K562 (cell line): ENCODE results near the gene SRCIN1. TPM values are rescaled to one million over a fixed set of nuclear protein-coding genes. Genes with fewer than 3 reads are reported as not detected.

Experiments
- ARID1B ChIP-seq: fragments of 450-650 bp; IDR thresholded peaks from 2 replicates; pipeline ENCODE4 v1.6.1; 2016; ENCODE audit warnings: antibody characterized with exemption, mild to moderate bottlenecking, inconsistent platforms
- BCL6 ChIP-seq: fragments of 250-450 bp; sonication (Bioruptor Pico); IDR thresholded peaks from 2 replicates; pipeline ENCODE4 v1.4.0; 2020
- BCOR ChIP-seq: fragments of 450-650 bp; IDR thresholded peaks from 2 replicates; pipeline ENCODE4 v1.6.1; 2016
- BMI1 ChIP-seq: fragments of 150-350 bp; IDR thresholded peaks from 2 replicates; pipeline ENCODE4 v1.6.1; 2014; ENCODE audit warnings: low read length
- CCNT2 ChIP-seq: IDR thresholded peaks from 2 replicates; pipeline ENCODE4 v1.6.1; 2011; ENCODE audit warnings: borderline replicate concordance, low read depth, mild to moderate bottlenecking, moderate library complexity, mixed read lengths, low read length; ENCODE audit not compliant: insufficient read length; ENCODE audit errors: extremely low read depth
- CHD2 ChIP-seq: IDR thresholded peaks from 2 replicates; pipeline ENCODE4 v1.6.1; 2011; ENCODE audit warnings: low read depth, low read length
- CTBP1 ChIP-seq: fragments of 450-650 bp; IDR thresholded peaks from 2 replicates; pipeline ENCODE4 v1.6.1; 2016; ENCODE audit warnings: borderline replicate concordance
- DLX4 ChIP-seq: fragments of 250-450 bp; sonication (Bioruptor Pico); IDR thresholded peaks from 2 replicates; pipeline ENCODE4 v1.6.1; 2021; ENCODE audit warnings: mild to moderate bottlenecking
- FIP1L1 ChIP-seq: fragments of 200-400 bp; formaldehyde crosslinking; IDR thresholded peaks from 2 replicates; pipeline ENCODE4 v1.6.1; 2018; ENCODE audit warnings: mild to moderate bottlenecking, low read depth, low read length; ENCODE audit not compliant: poor library complexity, severe bottlenecking
- MAZ ChIP-seq, 2 experiments: fragments of 450-650 bp in 1 of 2; sonication (generic) in 1 of 2; formaldehyde crosslinking; IDR thresholded peaks in 1 of 2; conservative IDR thresholded peaks in 1 of 2; 2 replicates each; pipeline versions ENCODE4 v1.4.0 to v1.5.0; 2020; ENCODE audit warnings: mild to moderate bottlenecking in 1 of 2, missing genetic modification reagents in 1 of 2
- MLLT1 ChIP-seq, 2 experiments: fragments of 450-650 bp; IDR thresholded peaks; 2 replicates each; pipeline ENCODE4 v1.6.1; 2016
- MNT ChIP-seq, 2 experiments: fragments of 450-650 bp; conservative IDR thresholded peaks; 2 replicates each; pipeline ENCODE4 v1.6.1; 2017; ENCODE audit warnings: mild to moderate bottlenecking in 2 of 2, moderate library complexity in 2 of 2
- MYBL2 ChIP-seq, 2 experiments: fragments of 450-650 bp in 1 of 2; sonication (generic) in 1 of 2; formaldehyde crosslinking in 1 of 2; IDR thresholded peaks; 2 replicates each; pipeline versions ENCODE4 v1.6.1 to v1.8.1; 2017 to 2022; ENCODE audit warnings: borderline replicate concordance in 1 of 2, inconsistent platforms in 1 of 2, low read depth in 1 of 2, mild to moderate bottlenecking in 1 of 2, missing genetic modification reagents in 1 of 2, moderate library complexity in 1 of 2
- XRCC4 ChIP-seq: IDR thresholded peaks from one replicate; pipeline ENCODE4 v1.6.1; 2011; ENCODE audit not compliant: insufficient read depth, insufficient read length; ENCODE audit errors: extremely low read depth
- ZNF121 ChIP-seq: sonication (generic); formaldehyde crosslinking; conservative IDR thresholded peaks from 2 replicates; pipeline ENCODE4 v1.8.0; 2022; ENCODE audit warnings: missing genetic modification reagents
- ZNF274 ChIP-seq: IDR thresholded peaks from 2 replicates; pipeline ENCODE4 v1.6.1; 2011; ENCODE audit warnings: low read depth, mild to moderate bottlenecking, low read length, moderate library complexity, borderline replicate concordance
- ZNF644 ChIP-seq: fragments of 200-800 bp; sonication (Bioruptor generic); IDR thresholded peaks from 2 replicates; pipeline ENCODE4 v1.6.1; 2016; ENCODE audit warnings: low read depth, missing genetic modification characterization, missing compliant biosample characterization
- polyA plus RNA-seq, 8 experiments: library from polyadenylated mRNA; depleted of rRNA in 4 of 8; stranded (reverse) in 5 of 8; unstranded in 3 of 8; fragments of >200 nt; fragmentation: Nextera tagmentation in 2 of 8; fragmentation: Illumina TruSeq in 1 of 8; extraction: Ambion mirVana in 2 of 8; extraction: Trizol in 1 of 8; gene quantifications; 2 replicates each; pipeline versions ENCODE4 v1.2.1 to v1.2.3, GENCODE V29; 2011 to 2014; ENCODE audit warnings: inconsistent platforms in 1 of 8, missing spikeins in 1 of 8
- total RNA-seq, 7 experiments: library from RNA; depleted of rRNA in 6 of 7; stranded (reverse); fragments of >200 nt in 6 of 7; fragmentation: Illumina TruSeq in 2 of 7; extraction: Trizol in 2 of 7; gene quantifications; 2 replicates each; pipeline versions ENCODE4 v1.2.1 to v1.2.3, GENCODE V29; 2011 to 2021; ENCODE audit warnings: low replicate concordance in 1 of 7
- TF ChIP-seq, protein P1 (sequence below): fragments of 250-450 bp; sonication (Bioruptor Pico); IDR thresholded peaks from 2 replicates; pipeline ENCODE4 v1.8.0; 2021; ENCODE audit warnings: mild to moderate bottlenecking, moderate library complexity
- TF ChIP-seq, protein P2 (sequence below): sonication (generic); formaldehyde crosslinking; IDR thresholded peaks from 2 replicates; pipeline ENCODE4 v1.8.0; 2022; ENCODE audit warnings: mild to moderate bottlenecking, missing genetic modification reagents

The SRCIN1 gene
- total and polyA plus RNA-seq, 9 of the 15 experiments (the other 6 are each of a cell fraction or from before 2014, with no cell fraction given), result 0.09 to 0.33 (median 0.13) TPM; not detected in 6

DNA sequence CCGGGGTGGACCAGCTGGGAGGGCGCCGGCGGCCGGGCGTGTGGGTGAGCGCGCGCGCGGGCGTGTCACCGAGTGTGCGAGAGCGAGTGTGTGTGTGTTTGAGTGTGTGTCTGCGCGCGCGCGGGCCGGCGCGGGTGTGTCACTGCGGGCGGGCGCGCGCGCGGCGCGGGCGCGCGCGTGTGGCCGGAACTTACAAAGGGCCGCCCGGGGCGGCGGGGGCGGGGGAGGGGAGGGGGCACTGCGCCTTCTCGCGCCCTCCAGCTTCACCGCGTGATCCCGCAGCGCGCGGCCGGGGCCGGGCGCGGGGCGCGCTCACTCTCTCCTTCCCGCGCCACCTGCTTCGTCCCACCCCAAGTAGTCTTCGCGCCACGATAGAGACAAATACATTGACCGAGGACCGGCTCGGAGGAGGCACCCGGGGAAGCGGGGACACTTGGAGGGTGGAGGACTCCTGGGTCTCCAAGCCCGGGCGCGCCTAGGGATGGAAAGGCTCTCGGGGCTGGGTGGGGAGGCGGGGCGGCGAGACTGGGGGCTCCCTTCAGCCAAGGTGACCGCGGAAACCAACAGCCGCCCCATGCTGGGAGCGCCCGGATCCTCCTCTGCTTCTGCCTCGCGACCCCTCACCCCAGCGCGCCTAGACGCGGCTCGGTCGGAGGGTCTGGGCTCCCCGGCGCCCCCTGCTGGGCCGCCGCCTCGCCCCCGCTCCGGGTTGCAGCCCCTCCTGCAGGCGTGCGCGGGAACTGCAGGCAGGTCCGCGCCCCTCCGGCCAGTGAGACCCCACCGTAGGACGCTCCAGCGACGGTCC is at the start of gene SRCIN1 (continued):
- TF ChIP-seq MNT (conservative IDR thresholded peaks at IDR 0.05), result peak in 1 of 2 experiments; percentile 23; a peak in 1 of 4 replicates
- TF ChIP-seq ARID1B, result no peak
- no peak for TF ChIP-seq ZNF274
- TF ChIP-seq CTBP1, result 0 out of 2 replicates have a peak, but pooled peaks have one; percentile 55
- no peak for TF ChIP-seq XRCC4
- TF ChIP-seq DLX4 (CRISPR knock-in tag), result no peak
- peak in 1 of 2 experiments; percentile 92; a peak in 2 of 4 replicates for TF ChIP-seq MAZ (CRISPR knock-in tag; conservative IDR thresholded peaks at IDR 0.05 in 1 of 2, IDR thresholded peaks at IDR 0.05 in 1 of 2)
- TF ChIP-seq MYBL2 (IDR thresholded peaks at IDR 0.05; ENCODE audit: low read depth), result no peak
- no peak for TF ChIP-seq MYBL2 (CRISPR knock-in tag; IDR thresholded peaks at IDR 0.05; ENCODE audit: borderline replicate concordance)
- TF ChIP-seq CHD2, result peak; percentile 63
- peak; percentile 87 for TF ChIP-seq FIP1L1
- 0 out of 2 replicates have a peak, but pooled peaks have one; percentile 46 for TF ChIP-seq ZNF644 (tag)
- no peak for TF ChIP-seq BMI1
- TF ChIP-seq, protein P1, sequence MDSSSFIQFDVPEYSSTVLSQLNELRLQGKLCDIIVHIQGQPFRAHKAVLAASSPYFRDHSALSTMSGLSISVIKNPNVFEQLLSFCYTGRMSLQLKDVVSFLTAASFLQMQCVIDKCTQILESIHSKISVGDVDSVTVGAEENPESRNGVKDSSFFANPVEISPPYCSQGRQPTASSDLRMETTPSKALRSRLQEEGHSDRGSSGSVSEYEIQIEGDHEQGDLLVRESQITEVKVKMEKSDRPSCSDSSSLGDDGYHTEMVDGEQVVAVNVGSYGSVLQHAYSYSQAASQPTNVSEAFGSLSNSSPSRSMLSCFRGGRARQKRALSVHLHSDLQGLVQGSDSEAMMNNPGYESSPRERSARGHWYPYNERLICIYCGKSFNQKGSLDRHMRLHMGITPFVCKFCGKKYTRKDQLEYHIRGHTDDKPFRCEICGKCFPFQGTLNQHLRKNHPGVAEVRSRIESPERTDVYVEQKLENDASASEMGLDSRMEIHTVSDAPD (CRISPR knock-in tag), result no peak
- TF ChIP-seq CCNT2, result peak; percentile 39
- no peak for TF ChIP-seq ZNF121 (CRISPR knock-in tag)
- TF ChIP-seq BCL6 (CRISPR knock-in tag), result no peak
- peak; percentile 57 for TF ChIP-seq BCOR
- peak in 1 of 2 experiments; percentile 83; a peak in 1 of 4 replicates for TF ChIP-seq MLLT1 (IDR thresholded peaks at IDR 0.05)
- TF ChIP-seq, protein P2, sequence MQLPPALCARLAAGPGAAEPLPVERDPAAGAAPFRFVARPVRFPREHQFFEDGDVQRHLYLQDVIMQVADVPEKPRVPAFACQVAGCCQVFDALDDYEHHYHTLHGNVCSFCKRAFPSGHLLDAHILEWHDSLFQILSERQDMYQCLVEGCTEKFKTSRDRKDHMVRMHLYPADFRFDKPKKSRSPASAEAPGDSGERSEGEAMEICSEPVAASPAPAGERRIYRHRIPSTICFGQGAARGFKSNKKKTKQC (CRISPR knock-in tag), result no peak
